Measurements from ENCODE around the gene CBFA2T3. TPM values are rescaled to one million over a fixed set of nuclear protein-coding genes. Genes with fewer than 3 reads are reported as not detected.
"Not testable (repeated sequence)": the region's sequence is repeated elsewhere in the genome, so short reads cannot be mapped to it uniquely, and the experiment has no call there.

Gene CBFA2T3
- total and polyA plus RNA-seq, 9 donors: 0.53 to 2.8 (median 1.2) TPM; not detected in 1

GRCh38 chr16:89020068-89020924 is 43.3 kb upstream of the CBFA2T3 start:
- Histone ChIP-seq H3K27ac (no peak overlapping the region), H3K27me3 (no peaks in the 10 kb centered on the region), H3K9me3 (peaks cover 0 to 6% of the 10 kb centered on the region in 2 donors), H3K4me1 (ENCODE audit: insufficient read depth) (no peaks in the 10 kb centered on the region), H3K4me3 (no peak overlapping the region), H3K36me3 (no peaks in the 10 kb centered on the region)
- TF ChIP-seq EP300 (IDR thresholded peaks at IDR 0.05) (no peak), POLR2A (IDR thresholded peaks at IDR 0.05) (no peak)
- TF ChIP-seq, protein P1, sequence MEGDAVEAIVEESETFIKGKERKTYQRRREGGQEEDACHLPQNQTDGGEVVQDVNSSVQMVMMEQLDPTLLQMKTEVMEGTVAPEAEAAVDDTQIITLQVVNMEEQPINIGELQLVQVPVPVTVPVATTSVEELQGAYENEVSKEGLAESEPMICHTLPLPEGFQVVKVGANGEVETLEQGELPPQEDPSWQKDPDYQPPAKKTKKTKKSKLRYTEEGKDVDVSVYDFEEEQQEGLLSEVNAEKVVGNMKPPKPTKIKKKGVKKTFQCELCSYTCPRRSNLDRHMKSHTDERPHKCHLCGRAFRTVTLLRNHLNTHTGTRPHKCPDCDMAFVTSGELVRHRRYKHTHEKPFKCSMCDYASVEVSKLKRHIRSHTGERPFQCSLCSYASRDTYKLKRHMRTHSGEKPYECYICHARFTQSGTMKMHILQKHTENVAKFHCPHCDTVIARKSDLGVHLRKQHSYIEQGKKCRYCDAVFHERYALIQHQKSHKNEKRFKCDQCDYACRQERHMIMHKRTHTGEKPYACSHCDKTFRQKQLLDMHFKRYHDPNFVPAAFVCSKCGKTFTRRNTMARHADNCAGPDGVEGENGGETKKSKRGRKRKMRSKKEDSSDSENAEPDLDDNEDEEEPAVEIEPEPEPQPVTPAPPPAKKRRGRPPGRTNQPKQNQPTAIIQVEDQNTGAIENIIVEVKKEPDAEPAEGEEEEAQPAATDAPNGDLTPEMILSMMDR (IDR thresholded peaks at IDR 0.05): no peak
- 78 to 83% (median 80%) methylated on average over 21 of the region's 21 CpGs for WGBS, 3 donors
- DNase-seq: no peak
- intact Hi-C loops (cut with DNase I): no loop called here

- no peaks in the 10 kb centered on the region for H3K4me1 ChIP-seq (ENCODE audit: insufficient read depth)
- H3K9me3 ChIP-seq: peaks cover 0 to 4% of the 10 kb centered on the region in 2 donors
- 77 to 82% (median 79%) methylated on average over 16 of the region's 16 CpGs for WGBS, 3 donors
- DNase-seq: no peak
- TF ChIP-seq EP300 (IDR thresholded peaks at IDR 0.05) (no peak), POLR2A (IDR thresholded peaks at IDR 0.05) (no peak)
- TF ChIP-seq, protein P1 (IDR thresholded peaks at IDR 0.05): no peak
- intact Hi-C loops (cut with DNase I): no loop called here
- H3K4me3 ChIP-seq: no peak overlapping the region
- H3K27ac ChIP-seq: no peak overlapping the region
- no peaks in the 10 kb centered on the region for H3K36me3 ChIP-seq
- no peaks in the 10 kb centered on the region for H3K27me3 ChIP-seq
These were observed 42.5 kb upstream of the CBFA2T3 start for GRCh38 chr16:89019511-89019910.

DNA sequence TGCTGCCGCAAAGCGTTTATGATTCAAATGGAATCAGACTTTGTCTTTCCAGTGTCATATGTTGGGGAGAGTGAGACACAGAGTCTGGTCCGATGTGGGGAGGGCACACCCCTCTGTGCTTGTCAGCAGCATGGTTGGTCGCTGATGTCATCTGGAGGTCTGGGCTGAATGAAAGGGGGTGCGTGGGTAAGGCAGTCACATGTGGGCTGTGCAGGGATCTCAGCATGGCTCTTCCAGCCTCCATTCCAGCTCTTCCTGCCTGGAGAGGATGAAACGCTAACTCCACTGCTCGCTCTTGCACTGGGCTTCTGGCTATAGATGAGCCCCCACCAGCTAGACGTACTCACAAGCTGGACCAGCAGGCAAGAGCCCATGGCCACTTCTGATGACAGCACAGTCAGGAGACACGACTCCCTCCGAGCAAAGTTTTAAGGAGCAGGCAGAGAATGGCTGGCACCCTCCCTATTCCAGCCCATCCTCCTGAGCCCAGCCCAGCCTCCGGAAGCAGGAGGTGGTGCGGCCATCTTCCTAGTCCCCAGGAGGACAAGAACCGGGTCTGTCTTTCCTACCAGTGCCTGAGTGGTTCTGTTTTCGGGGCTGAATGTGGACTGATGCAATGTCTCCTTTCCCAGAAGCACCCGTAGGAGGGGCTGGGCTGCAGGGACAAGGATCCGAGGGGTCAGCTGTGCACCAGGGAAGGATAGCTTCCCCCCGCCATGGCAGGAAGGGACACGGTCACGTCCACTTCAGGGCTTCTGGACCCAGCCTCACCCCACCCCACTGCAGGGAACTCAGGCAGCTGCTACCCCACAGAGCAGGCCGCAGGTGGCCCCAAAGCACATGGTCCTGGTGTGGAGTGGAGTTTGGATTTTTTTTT is 41.5 kb upstream of the CBFA2T3 start:
- no peak overlapping the region for H3K4me3 ChIP-seq
- intact Hi-C loops (cut with DNase I): no loop called here
- H3K27me3 ChIP-seq: no peaks in the 10 kb centered on the region
- no peak for DNase-seq
- H3K9me3 ChIP-seq: peaks cover 0 to 4% of the 10 kb centered on the region in 2 donors
- H3K36me3 ChIP-seq: no peaks in the 10 kb centered on the region
- no peak overlapping the region for H3K27ac ChIP-seq
- TF ChIP-seq POLR2A (IDR thresholded peaks at IDR 0.05) (no peak), EP300 (IDR thresholded peaks at IDR 0.05) (no peak)
- TF ChIP-seq, protein P1 (IDR thresholded peaks at IDR 0.05): no peak
- H3K4me1 ChIP-seq (ENCODE audit: insufficient read depth): no peaks in the 10 kb centered on the region
- WGBS, 3 donors: 64 to 73% (median 72%) methylated on average over 20 of the region's 20 CpGs

DNA sequence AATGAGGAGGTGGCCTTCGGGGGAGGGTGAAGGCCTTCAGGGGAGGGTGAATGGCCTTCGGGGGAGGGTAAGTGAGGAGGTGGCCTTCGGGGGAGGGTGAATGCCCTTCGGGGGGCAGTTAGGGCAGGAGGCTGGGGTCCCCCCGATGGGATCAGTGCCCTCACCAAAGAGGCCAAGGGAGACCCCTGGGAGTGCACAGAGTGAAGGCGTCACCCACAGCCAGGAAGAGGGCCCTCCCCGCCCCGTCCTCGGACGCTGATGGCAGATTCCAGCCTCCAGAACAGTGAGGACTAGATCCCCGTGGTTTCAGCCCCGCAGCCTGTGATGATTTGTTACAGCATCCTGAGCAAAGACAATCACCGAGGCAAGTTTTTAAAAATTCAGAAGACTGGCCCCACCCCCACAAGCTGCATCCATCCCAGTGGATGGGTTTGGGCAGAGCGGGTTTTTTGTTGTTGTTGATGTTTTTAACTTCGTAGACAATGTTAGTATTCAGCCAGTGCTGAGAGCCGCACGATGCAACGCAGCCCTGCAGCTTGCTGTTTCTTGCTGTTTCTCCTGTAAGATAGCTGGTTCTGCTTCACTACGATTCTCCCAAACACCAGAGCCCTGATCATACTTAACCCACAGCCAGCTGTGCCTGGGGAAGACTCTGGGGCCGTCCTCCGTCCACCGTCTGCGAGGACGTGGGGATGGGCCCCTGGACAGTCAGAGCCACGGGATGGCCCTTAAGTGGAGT is 40.7 kb upstream of the CBFA2T3 start:
- no peak overlapping the region for H3K4me3 ChIP-seq
- peaks cover 0 to 4% of the 10 kb centered on the region in 2 donors for H3K9me3 ChIP-seq
- WGBS, 3 donors: 63 to 73% (median 72%) methylated on average over 25 of the region's 25 CpGs
- no peak for DNase-seq
- no peaks in the 10 kb centered on the region for H3K4me1 ChIP-seq (ENCODE audit: insufficient read depth)
- TF ChIP-seq EP300 (IDR thresholded peaks at IDR 0.05) (no peak), POLR2A (IDR thresholded peaks at IDR 0.05) (no peak)
- TF ChIP-seq, protein P1 (IDR thresholded peaks at IDR 0.05): no peak
- no peak overlapping the region for H3K27ac ChIP-seq
- no peaks in the 10 kb centered on the region for H3K27me3 ChIP-seq
- intact Hi-C loops (cut with DNase I): no loop called here
- H3K36me3 ChIP-seq: no peaks in the 10 kb centered on the region

DNA sequence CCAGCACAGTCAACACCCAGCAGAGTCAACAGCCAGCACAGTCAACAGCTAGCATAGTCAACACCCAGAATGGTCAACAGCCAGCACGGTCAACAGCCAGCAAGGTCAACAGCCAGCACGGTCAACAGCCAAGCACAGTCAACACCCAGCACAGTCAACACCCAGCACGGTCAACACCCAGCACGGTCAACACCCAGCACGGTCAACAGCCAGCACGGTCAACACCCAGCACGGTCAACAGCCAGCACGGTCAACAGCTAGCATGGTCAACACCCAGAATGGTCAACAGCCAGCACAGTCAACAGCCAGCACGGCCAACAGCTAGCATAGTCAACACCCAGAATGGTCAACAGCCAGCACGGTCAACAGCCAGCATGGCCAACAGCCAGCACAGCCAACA is 39.6 kb upstream of the CBFA2T3 start:
- WGBS, 3 donors: 93 to 98% (median 94%) methylated on average over 9 to 10 of the region's 10 CpGs
- H3K4me1 ChIP-seq (ENCODE audit: insufficient read depth); intact Hi-C loops (cut with DNase I): not testable (repeated sequence)

More for the DNA sequence above, 39.6 kb upstream of the CBFA2T3 start:
- not testable (repeated sequence) for H3K27me3 ChIP-seq, H3K4me3 ChIP-seq, H3K36me3 ChIP-seq, DNase-seq, H3K27ac ChIP-seq, H3K9me3 ChIP-seq
